BJ (cell line): ENCODE results near the gene UBE2H. TPM values are rescaled to one million over a fixed set of nuclear protein-coding genes. Genes with fewer than 3 reads are reported as not detected.
A peak's percentile ranks its signal among the peaks of the same experiment; 100 is the strongest.
"Not testable (repeated sequence)": the region's sequence is repeated elsewhere in the genome, so short reads cannot be mapped to it uniquely, and the experiment has no call there.

Experiments
- CTCF ChIA-PET: fragments of 350-600 bp; formaldehyde crosslinking; extraction: SDS; loops from one replicate; lab custom pipeline; 2021; ENCODE audit warnings: antibody characterized with exemption, inconsistent platforms; lab: Yijun Ruan, JAX
- POLR2A ChIA-PET: fragments of 300-600 bp; sonication (Branson Sonifier 250); formaldehyde crosslinking; extraction: SDS; loops from one replicate; lab custom pipeline; 2021; ENCODE audit warnings: antibody characterized with exemption; lab: Charles Lee
- DNase-seq: peaks from one replicate; pipeline ENCODE4 v3.0.0-alpha.2; 2011; ENCODE audit warnings: low read depth
- H3K27me3 ChIP-seq: 2 replicates; pipeline ENCODE4 v1.6.0; 2011; ENCODE audit warnings: low read length; ENCODE audit not compliant: control insufficient read depth, insufficient read depth
- H3K36me3 ChIP-seq: 2 replicates; pipeline ENCODE4 v1.5.1; 2011; ENCODE audit warnings: low read length; ENCODE audit not compliant: control insufficient read depth, insufficient read depth
- H3K4me3 ChIP-seq: 2 replicates; pipeline ENCODE4 v1.5.1; 2011; ENCODE audit warnings: low read depth, mild to moderate bottlenecking, control low read depth, low read length
- polyA plus RNA-seq: library from polyadenylated mRNA; depleted of rRNA; stranded (reverse); fragments of >200 nt; gene quantifications from 2 replicates; pipeline ENCODE4 v1.2.3, GENCODE V29; 2011
- TF ChIP-seq, protein P1 (sequence below): IDR thresholded peaks from 2 replicates; pipeline ENCODE4 v1.5.1; 2011; ENCODE audit warnings: low read depth, mild to moderate bottlenecking, control low read depth, inconsistent platforms, low read length, moderate library complexity; ENCODE audit not compliant: insufficient read depth

UBE2H gene
- polyA plus RNA-seq, 1 experiment = 37.0 TPM

DNA sequence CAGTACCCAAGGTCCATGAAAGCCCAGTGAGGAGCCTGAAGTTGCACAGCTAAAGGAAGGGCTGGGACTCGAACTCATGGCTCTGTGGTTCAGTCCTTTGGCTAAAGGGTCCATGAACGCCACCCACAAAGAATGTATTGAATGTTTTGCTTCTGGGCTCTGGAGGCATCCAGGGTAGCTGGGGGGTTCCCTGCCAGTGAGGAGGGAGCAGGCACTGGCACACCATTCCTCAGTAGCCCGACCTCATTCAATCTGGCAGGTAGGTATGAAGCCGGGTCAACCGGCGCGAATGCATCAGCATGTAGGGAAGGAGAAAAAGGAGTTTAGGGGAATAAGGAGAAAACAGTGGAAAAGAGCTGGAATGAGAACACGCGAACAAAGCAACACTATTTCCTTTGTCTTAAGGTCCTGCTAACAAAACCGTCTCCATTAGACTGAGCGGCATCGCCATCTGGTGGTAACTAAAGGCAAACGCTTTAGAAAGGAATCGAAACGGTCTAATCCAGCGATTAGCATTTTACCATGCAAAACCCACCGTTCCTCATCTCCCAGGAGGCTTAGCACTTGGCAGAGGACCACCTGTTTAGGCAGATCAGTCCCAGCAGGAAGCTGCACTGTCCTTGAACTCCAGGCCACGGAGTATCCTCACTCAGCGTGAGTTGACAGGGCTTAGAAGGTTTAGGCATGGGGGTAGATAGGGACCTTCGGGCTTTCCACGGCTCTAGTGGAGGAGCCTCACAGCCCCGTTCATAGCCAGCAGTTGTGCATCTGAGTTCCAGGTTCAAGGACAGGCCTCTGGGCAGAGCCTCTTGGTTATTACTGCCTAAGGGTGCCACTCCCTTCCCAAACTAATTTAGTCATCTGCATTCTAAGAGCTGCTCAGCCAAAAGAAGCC, 122.8 kb downstream of the UBE2H start:
- TF ChIP-seq, protein P1, sequence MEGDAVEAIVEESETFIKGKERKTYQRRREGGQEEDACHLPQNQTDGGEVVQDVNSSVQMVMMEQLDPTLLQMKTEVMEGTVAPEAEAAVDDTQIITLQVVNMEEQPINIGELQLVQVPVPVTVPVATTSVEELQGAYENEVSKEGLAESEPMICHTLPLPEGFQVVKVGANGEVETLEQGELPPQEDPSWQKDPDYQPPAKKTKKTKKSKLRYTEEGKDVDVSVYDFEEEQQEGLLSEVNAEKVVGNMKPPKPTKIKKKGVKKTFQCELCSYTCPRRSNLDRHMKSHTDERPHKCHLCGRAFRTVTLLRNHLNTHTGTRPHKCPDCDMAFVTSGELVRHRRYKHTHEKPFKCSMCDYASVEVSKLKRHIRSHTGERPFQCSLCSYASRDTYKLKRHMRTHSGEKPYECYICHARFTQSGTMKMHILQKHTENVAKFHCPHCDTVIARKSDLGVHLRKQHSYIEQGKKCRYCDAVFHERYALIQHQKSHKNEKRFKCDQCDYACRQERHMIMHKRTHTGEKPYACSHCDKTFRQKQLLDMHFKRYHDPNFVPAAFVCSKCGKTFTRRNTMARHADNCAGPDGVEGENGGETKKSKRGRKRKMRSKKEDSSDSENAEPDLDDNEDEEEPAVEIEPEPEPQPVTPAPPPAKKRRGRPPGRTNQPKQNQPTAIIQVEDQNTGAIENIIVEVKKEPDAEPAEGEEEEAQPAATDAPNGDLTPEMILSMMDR = peak; percentile 82
- Histone ChIP-seq H3K27me3 (no peaks in the 10 kb centered on the region), H3K36me3 (peaks cover 1% of the 10 kb centered on the region), H3K4me3 (no peak overlapping the region)
- ChIA-PET CTCF (interaction anchor here (0.6 to 5.1 kb wide), 31 partner anchors 8 to 186 kb away, joined by 3 to 59 read pairs (median 3); no protein-coding TSS in a partner anchor), POLR2A (interaction anchor here (0.6 to 1.0 kb wide), 2 partner anchors 25 to 477 kb away, joined by 3 to 4 read pairs; no protein-coding TSS in a partner anchor)
- DNase-seq = no peak

DNA sequence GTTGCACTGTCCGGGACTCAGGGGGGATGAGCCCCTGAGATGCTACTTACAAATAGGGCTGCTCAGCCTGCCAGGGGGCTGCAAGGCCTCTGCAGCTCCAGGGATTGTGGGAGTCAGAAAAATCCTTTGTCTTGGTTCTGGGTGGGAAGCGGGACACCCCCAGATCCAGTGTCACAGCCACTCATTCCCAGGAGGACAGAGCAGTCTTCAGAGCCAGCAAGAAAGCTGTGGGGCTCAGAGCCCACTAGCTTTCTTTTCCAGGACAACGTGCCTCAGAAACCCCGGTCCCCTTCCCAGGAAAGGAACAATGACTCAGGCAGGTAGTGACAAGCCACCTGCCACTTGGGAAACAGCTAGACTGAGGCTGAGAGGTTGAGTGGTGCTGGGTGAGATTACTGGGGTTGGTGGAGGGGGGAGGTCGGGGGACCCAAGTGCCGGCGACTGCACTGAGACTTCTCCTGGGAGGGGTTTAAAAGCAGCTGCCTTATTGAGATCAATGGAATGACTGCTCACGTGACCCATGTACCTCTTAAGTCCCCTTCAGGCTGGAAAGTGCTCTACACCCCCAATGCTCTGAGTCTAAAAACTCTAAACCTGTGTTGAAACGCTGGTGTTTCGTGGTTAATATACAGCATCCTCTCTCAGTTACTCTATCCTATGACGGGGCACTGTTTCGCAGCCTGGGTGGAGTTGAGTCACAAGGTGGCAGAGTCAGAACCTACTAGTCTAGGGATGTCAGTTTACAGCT, 123.6 kb downstream of the UBE2H start:
- DNase-seq = no peak
- Histone ChIP-seq H3K27me3 (no peaks in the 10 kb centered on the region), H3K4me3 (no peak overlapping the region), H3K36me3 (peaks cover 1% of the 10 kb centered on the region)
- TF ChIP-seq, protein P1 = no peak
- POLR2A ChIA-PET = interaction anchor here (0.6 kb wide), 1 partner anchor 476 kb away, joined by 4 read pairs; no protein-coding TSS in a partner anchor
- CTCF ChIA-PET = interaction anchor here (0.5 to 5.1 kb wide), 22 partner anchors 9 to 186 kb away, joined by 3 to 59 read pairs (median 4); no protein-coding TSS in a partner anchor

DNA sequence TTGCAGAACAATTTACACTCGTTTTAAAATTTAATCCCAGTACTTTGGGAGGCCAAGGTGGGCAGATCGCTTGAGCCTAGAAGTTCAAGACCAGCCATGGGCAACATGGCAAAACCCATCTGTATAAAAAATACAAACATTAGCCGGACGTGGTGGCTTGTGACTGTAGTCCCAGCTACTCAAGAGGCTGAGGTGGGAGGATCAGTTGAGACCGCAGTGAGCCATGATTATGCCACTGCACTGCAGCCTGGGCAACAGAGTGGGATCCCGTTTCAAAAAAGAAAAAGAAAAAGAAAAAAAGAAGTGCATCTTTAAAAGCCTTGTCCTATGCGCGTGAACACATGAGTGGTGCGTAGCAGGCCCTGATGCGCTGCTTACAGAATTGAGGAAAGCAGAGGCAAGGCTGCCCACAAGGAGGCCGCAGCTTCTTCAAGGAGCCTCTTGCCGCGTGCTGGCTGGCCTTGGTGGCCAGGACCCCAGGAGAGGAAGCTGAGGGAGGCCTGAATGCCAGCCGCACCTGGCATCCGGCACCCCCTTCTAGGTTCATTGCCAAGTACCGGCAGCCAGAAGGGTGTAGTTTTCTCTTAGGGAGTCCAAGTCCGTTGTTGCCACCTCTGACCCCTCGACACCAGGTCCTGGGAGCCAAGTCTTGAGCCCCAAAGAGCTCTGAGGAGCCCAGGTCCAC, 124.5 kb downstream of the UBE2H start:
- Histone ChIP-seq H3K27me3 (no peaks in the 10 kb centered on the region), H3K36me3 (no peaks in the 10 kb centered on the region; the same call in none of the 2 replicates), H3K4me3 (no peak overlapping the region)
- DNase-seq = no peak
- ChIA-PET CTCF (interaction anchor here (0.9 to 5.1 kb wide), 6 partner anchors 10 to 184 kb away, joined by 3 to 59 read pairs (median 4); no protein-coding TSS in a partner anchor), POLR2A (no interaction called here)
- TF ChIP-seq, protein P1 = no peak

DNA sequence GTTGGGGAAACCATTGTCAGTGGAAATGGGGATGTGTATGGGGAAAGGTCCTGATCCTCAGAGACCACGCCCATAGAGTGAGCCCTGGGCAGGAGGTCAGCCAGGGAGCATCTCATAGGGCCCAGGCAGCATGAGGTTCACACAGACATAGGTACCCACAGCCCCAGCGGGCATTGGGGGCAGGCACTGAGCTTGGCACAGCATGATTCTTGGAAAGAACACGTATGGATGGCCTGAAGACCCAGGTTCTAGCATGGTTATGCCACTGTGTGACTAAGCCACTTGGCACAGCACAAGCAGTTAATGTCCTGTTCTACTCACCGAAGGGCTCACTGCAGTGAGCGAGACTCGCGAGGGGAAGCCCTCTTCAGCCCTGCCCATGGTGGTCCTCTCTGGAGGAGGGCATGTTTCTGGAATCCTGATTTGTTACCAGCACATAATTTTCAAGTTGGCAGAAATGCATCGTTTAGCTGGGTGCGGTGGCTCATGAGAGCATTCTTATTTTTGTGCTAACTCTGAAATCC, 125.2 kb downstream of the UBE2H start:
- no peak for DNase-seq
- Histone ChIP-seq H3K27me3 (no peaks in the 10 kb centered on the region), H3K36me3 (no peaks in the 10 kb centered on the region; the same call in none of the 2 replicates), H3K4me3 (no peak overlapping the region)
- TF ChIP-seq, protein P1 = no peak
- POLR2A ChIA-PET = no interaction called here
- CTCF ChIA-PET = interaction anchor here (0.9 to 5.1 kb wide), 5 partner anchors 123 to 185 kb away, joined by 3 to 59 read pairs (median 22); no protein-coding TSS in a partner anchor

DNA sequence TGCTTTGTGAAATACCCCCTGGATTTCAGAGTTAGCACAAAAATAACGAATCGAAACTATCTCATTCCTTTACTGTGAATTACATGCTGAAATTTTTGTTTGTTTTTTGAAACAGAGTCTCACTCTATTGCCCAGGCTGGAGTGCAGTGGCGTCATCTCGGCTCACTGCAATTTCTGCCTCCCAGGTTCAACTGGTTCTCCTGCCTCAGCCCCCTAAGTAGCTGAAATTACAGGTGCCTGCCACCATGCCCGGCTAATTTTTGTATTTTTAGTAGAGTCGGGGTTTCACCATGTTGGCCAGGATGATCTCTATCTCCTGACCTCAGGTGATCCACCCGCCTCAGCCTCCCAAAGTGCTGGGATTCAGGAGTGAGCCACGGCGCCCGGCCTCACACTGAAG, 125.9 kb downstream of the UBE2H start:
- POLR2A ChIA-PET, DNase-seq, H3K27me3 ChIP-seq, H3K4me3 ChIP-seq, H3K36me3 ChIP-seq: not testable (repeated sequence)
- CTCF ChIA-PET = interaction anchor here (1.0 to 4.2 kb wide), 8 partner anchors 8 to 214 kb away, joined by 3 to 45 read pairs (median 5); no protein-coding TSS in a partner anchor
